ENCODE measurements around the gene KIFC1.
"Not testable (repeated sequence)": the region's sequence is repeated elsewhere in the genome, so short reads cannot be mapped to it uniquely, and the experiment has no call there.

KIFC1 gene, protein sequence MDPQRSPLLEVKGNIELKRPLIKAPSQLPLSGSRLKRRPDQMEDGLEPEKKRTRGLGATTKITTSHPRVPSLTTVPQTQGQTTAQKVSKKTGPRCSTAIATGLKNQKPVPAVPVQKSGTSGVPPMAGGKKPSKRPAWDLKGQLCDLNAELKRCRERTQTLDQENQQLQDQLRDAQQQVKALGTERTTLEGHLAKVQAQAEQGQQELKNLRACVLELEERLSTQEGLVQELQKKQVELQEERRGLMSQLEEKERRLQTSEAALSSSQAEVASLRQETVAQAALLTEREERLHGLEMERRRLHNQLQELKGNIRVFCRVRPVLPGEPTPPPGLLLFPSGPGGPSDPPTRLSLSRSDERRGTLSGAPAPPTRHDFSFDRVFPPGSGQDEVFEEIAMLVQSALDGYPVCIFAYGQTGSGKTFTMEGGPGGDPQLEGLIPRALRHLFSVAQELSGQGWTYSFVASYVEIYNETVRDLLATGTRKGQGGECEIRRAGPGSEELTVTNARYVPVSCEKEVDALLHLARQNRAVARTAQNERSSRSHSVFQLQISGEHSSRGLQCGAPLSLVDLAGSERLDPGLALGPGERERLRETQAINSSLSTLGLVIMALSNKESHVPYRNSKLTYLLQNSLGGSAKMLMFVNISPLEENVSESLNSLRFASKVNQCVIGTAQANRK

DNA sequence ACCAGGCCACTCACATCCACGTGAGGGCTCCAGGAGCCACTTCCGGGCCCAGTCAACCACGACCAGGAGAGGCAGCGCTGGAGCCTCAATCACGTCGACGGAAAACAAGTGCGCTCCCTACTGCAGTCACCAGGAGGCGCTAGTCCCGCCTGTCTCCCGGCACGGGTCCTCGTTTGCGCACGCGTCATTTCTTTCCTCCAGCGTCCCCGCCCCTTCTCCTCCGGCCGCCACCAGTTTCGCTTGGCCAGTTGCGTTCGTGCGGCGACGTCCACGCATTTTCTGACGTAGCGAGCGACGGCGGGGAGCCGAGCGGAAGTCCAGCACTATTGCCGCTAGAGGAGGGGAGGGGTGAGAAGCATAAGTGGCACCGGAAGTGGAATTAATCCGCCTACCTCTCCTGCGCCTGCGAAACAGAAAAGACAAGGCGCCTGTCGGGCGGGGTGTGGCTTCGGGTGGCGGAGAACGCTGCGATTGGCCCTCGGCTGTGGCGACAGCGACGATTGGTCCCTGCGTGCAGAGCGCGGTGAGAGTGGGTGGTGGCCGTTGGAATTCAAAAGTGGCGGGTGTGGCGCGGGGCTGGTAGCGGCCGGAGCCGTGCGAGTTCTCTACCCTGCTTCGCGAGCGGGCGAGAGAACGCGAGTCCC is at the start of gene KIFC1:
TSS of gene KIFC1 (plus strand) at position 546 of the 644 bp plus-strand sequence. CDS start 163 bp downstream, outside the sequence.
- peak; percentile 94 to 99 for DNase-seq (ENCODE audit: low read depth in 2 of 2)

DNA sequence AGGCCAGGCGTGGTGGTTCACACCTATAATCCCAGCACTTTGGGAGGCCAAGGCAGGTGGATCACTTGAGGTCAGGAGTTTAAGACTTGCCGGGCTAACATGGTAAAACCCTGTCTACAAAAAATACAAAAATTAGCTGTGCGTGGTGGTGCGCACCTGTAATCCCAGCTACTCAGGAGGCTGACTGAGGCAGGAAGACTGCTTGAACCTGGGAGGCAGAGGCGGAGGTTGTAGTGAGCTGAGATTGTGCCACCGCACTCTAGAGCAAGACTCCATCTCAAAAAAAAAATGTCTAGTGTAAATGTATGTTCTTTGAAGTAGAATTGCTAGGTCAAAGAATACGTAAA is 48.0 kb upstream of the KIFC1 start:
- DNase-seq (ENCODE audit: low read depth in 2 of 2): not testable (repeated sequence)

GRCh38 chr6:33343953-33344611 is 47.5 kb upstream of the KIFC1 start:
- DNase-seq (ENCODE audit: low read depth in 2 of 2): peak in 1 of 2 donors; percentile 41

DNA sequence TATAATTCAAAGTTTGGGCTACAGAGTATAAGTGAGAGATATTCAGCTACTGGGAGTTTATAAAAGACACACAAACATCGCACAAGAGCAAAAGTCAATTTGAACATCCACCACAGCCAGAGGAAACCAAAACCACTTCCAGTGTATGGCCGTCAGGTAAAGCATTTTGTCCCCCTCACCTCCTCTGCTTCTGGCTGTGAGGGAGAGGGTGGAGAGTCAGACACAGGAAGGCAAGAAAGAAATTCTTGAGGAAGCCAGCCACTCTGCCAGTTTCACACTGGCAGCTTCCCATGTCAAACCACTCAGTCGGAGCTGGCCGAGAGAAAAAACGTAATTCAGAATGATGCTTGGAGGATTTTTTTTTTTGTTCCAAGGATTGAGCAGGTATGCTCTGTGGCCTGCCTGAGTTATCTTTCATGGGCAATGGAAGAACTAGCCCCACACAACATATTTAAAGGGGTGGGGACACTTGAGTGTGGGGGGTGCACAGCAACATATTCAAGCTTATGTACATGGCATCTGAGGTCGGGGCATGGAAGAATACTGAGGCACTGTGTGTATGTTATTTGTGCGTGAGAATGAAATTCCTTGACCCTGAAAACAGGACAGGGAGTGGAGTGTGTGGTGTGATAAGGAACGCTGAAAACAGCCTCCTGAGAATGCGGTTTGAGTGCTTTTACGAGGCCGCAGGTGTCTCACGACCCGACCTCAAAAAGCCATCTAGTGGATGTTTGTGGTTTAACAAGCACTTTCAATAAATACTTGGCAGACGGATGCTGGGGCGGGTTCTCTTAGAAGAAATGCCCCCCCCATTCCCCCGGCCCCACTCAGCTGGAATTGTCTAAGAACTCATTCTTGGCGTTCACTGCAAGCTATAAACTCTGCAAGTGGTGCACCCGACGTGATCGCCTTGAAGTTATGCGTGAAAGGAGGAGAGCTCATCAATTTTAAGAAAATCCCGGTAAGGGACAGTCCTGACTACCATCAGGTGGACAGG is 46.6 kb upstream of the KIFC1 start:
- DNase-seq (ENCODE audit: low read depth in 2 of 2): peak; percentile 32 to 56

DNA sequence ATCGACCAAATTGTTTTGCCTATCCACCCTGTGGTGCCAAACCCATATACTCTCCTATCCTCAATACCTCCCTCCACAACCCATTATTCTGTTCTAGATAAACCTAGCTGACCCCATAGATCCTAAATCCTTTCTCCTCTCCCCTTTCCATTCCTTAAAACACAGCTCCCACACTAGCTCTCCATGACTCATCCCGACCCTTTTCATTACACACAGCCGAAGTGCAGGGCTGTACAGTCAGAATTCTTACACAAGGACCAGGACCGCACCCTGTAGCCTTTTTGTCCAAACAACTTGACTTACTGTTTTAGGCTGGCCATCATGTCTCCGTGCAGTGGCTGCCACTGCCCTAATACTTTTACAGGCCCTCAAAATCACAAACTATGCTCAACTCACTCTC is 44.7 kb upstream of the KIFC1 start:
- DNase-seq (ENCODE audit: low read depth in 2 of 2): not testable (repeated sequence)

DNA sequence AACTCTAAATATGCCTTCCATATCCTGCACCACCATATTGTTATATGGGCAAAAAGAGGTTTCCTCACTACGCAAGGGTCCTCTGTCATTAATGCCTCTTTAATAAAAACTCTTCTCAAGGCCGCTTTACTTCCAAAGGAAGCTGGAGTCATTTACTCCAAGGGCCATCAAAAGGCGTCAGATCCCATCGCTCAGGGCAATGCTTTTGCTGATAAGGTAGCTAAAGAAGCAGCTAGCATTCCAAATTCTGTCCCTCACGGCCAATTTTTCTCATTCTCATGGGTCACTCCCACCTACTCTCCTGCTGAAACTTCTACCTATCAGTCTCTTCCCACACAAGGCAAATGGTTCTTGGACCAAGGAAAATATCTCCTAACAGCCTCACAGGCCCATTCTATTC is 43.8 kb upstream of the KIFC1 start:
- no peak for DNase-seq (ENCODE audit: low read depth in 2 of 2)

DNA sequence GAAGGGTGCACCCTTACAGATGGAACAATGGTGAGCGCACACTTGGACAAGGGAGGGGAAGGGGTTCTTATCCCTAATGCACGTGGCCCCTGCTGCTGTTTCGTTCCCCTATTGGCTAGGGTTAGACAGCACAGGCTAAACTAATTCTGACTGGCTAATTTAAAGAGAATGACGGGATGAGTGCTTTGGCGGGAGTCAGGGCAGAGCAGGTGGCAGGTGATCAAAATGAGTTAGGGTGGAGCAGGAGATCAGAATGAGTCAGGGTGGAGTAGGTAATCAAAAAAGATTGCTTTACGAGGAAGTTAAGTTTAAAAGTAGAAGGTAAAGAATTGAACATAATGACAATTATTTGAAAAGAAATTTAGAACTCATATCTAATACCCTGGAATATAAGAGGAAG is 35.8 kb upstream of the KIFC1 start:
- DNase-seq (ENCODE audit: low read depth in 2 of 2): not testable (repeated sequence)

DNA sequence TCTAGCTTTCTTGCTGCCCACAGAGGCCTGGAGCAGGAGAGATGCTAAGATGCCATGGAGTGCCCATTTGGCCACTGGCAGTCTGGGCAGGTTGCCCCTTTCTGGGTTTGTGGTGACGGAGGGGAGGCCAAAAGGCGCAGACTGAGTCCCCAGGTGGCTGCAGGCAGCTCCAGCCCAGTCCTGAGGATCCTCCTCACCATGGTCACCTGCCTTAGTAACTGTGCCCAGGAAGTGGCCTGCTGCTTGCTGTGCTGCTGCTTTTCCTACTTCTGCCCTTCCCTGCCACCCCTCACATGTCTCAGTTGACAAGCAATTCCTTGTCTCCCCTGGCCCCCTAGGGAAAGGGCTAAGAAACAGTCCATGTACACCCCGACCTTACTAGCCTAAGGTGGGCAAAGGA is 35.3 kb upstream of the KIFC1 start:
- DNase-seq (ENCODE audit: low read depth in 2 of 2): no peak

DNA sequence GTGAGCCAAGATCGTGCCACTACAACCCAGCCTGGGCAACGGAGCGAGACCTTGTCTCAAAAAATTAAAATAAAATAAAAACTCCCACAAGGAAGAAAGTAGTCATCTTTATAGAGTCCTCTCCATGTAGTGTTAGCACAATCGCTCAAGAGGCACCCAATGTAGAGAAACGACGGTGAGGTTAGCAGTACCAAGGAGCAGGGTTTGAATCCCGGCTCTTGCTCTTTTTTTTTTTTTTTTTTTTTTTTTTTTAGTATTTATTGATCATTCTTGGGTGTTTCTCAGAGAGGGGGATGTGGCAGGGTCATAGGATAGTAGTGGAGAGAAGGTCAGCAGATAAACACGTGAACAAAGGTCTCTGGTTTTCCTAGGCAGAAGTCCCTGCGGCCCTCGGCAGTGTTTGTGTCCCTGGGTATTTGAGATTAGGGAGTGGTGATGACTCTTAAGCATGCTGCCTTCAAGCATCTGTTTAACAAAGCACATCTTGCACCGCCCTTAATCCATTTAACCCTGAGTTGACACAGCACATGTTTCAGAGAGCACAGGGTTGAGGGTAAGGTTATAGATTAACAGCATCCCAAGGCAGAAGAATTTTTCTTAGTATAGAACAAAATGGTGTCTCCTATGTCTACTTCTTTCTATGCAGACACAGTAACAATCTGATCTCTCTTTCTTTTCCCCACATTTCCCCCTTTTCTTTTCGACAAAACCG is 34.3 kb upstream of the KIFC1 start:
- not testable (repeated sequence) for DNase-seq (ENCODE audit: low read depth in 2 of 2)

GRCh38 chr6:33359331-33359730 is 32.3 kb upstream of the KIFC1 start:
- DNase-seq (ENCODE audit: low read depth in 2 of 2): no peak

DNA sequence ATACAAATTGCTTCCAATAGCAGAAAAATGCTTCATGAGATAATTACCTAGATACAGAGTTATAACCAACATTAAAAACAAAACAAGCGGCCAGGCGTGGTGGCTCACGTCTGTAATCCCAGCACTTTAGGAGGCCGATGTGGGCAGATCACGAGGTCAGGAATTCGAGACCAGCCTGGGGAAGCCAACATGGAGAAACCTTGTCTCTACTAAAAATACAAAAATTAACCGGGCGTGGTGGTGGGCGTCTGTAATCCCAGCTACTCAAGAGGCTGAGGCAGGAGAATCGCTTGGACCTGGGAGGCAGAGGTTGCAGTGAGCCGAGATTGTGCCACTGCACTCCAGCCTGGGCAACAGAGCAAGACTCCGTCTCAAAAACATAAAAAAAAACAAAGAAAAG is 28.1 kb upstream of the KIFC1 start:
- not testable (repeated sequence) for DNase-seq (ENCODE audit: low read depth in 2 of 2)

DNA sequence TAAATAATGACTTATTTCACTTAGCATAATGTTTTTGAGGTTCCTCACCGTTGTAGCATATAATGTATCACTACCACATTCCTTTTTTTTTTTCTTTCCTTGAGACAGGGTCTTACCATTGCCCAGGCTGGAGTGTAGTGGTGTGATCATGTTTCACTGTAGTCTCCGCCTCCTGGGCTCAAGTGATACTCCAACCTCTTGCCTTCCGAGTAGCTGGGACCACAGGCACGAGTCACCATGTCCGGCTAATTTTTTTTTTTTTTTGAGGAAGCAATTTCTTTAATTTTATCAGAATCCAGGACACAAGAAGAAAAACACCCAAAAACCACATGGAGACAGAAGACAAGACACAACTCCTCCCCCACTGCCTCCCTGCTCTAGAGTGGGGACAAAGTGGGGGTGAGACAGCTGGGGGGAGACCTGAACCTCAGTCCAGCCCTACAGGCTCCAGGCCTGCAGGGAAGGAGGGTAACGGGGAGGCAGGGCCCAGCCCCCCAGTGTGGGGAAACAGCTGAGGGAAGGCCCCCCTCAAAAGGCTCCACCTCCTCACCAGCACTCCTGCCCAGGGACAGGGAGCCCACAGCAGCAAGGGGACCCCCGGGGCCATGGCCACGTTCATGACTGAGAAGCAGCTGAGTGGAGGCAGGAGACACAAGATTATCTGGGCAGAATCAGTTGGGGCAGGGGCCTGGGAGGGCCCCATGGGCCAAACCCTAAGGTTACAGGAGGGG is 27.0 kb upstream of the KIFC1 start:
- not testable (repeated sequence) for DNase-seq (ENCODE audit: low read depth in 2 of 2)

DNA sequence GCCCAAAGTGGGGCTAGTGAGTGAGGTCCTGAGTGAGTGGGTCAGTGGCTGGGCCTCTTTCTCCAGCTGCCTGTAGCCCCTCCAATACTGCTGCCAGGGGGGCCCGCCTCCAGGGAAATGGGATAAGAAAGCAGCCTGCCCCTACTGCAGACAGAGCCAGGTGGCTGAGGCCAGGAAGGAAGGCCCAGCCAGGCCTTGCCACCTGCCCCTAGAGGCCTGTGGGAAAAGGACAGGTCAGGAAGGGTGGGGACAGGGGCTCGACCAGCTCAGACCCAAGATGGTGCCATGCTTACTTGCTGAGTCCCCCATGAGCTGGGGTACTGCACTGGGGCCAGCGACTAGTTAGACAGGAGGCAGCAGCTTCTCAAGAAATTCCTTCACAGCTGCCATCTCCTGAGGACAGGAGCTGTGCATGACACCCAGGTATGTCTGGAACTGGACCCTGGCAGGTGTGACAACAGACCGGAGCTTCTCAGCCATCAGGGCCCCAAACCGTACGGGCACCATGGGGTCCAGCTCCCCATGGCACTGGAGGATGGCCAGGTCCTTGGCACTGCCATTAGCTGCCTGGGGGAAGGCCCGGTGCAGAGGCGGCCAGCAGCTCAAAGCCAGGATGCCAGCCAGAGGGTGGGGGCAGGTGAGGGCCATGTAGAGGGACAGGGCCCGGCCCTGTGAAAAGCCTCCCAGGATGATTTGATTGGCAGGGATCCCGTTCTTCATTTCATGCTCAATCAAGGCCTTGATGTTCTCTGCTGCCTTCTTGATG is 26.2 kb upstream of the KIFC1 start:
- DNase-seq (ENCODE audit: low read depth in 2 of 2): not testable (repeated sequence)

GRCh38 chr6:33367009-33367714 is 24.5 kb upstream of the KIFC1 start:
- DNase-seq (ENCODE audit: low read depth in 2 of 2): no peak

DNA sequence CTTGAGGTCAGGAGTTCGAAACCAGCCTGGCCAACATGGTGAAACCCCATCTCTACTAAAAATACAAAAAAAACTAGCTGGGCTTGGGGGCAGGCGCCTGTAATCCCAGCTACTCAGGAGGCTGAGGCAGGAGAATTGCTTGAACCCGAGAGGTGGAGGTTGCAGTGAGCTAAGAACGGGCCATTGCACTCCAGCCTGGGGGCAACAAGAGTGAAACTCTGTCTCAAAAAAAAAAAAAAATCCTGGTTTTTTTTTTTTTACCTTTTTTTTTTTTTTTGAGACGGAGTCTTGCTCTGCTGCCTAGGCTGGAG is 24.0 kb upstream of the KIFC1 start:
- DNase-seq (ENCODE audit: low read depth in 2 of 2): not testable (repeated sequence)

DNA sequence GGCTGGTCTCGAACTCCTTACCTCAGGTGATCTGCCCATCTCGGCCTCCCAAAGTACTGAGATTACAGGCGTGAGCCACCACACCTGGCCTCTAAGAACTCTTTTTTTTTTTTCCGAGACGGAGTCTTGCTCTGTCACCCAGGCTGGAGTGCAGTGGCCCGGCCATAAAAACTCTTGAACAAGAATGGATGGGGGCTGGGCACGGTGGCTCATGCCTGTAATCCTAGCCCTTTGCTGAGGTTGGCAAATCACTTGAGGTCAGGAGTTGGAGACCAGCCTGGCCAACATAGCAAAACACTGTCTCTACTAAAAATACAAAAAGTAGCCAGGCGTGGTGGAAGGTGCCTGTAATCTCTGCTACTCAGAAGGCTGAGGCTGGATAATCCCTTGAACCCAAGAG is 19.7 kb upstream of the KIFC1 start:
- DNase-seq (ENCODE audit: low read depth in 2 of 2): not testable (repeated sequence)

DNA sequence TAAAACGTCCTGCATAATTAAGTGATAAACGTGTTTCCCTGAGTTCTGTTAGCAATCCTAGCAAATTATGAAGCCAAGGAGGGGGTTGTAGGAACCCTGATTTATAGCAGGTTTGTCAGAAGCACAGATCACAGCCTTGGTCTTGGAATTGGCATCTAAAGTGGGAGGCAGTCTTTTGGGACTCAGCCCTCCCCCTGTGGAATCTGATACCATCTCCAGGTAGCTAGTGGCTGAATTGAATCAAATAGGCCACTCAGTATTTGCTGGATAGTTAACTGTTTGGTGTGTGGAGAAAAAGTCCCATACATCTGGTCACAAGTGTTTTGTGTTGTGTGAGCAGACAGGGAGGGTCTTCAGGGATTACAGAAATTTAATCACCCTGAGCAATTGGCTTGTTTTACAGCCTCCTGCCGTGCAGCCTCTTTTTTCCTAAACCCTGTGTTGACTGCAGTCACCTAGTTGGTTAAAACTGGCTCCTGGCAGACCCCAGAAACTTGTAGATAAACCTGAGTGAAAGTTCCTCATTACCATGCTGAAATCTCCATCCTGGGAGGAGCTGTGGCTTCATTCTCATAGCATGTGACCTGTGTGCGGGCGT is 19.0 kb upstream of the KIFC1 start:
- DNase-seq (ENCODE audit: low read depth in 2 of 2): no peak
